Stimulated activated CD4-positive, alpha-beta T cell treated with anti-CD3 and anti-CD28 coated beads, Interleukin-4, amount 100 ng/mL, for 24 hours (primary cell): ENCODE measurements around the gene TPM4.

Source experiments
- DNase-seq: peaks from one replicate; pipeline ENCODE4 v3.0.0-alpha.2; 2020

TPM4 gene

DNA sequence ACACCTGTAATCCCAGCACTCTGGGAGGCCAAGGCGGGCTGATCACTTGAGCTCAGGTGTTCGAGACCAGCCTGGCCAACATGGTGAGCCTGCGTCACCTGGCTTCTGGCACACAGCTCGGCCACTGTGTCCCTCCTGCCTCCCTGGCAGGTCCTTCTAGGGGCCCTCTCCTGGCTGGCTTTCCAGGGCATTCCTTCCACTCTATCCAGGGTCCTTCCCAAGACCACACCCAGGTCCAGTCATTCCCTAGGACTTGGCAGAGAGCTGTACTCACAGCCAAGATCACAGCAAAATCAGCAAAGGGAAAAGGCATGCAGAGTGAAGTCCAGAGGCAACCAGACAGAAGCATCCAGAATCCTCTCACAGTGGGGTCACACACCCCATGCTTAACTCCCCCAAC lies 57.5 kb downstream of the TPM4 start:
- no peak for DNase-seq

DNA sequence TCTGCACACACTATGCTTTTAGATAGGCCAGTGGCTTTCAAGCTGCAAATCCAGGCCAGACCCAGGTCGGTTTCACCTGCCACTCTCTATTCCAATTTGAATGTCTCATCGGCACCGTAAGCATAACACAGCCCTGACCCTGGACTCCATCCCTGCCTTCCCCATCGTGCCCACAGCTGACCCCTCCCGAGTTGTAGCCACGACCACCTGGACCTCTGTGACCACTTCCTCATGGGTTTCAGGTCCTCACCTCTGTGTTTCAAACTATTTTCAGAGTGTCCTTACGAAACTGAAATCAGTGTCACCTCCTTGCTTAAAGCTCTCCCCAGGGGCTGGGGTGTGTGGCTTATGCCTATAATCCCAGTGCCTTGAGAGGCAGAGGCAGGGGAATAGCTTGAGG lies 58.2 kb downstream of the TPM4 start:
- no peak for DNase-seq

DNA sequence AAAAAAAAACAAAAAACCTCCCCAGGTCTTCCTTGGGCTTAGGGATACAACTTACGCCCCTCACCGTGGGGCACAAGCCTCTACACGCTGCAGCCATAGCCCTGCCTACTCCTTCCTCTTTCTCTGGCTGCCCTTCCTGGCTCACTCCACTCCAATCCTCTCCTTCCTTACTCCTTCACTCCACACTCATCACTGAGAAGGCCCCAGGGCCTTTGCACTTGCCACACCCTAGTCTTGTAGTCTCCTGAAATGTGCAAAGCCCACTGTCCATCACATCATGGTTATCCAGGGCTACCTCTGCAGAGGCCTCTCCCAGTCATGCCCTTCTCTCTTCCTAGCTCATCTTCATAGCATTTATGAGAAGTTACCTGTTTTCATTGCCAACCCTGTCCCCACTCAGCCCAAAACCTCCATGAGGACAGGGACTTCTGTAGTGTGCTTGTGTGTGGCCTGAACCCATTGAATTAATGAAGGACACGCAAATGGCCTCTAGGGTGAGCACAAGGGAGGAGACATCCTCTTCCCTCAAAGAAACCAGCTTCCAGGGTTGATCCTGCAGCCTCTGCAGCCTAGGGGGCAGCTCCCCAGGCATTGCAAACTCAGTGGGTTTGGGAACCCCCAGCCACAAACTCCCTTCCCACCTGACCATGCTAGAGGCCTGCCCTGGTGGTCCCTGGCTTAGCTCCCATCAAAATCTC lies 59.3 kb downstream of the TPM4 start:
- no peak for DNase-seq

DNA sequence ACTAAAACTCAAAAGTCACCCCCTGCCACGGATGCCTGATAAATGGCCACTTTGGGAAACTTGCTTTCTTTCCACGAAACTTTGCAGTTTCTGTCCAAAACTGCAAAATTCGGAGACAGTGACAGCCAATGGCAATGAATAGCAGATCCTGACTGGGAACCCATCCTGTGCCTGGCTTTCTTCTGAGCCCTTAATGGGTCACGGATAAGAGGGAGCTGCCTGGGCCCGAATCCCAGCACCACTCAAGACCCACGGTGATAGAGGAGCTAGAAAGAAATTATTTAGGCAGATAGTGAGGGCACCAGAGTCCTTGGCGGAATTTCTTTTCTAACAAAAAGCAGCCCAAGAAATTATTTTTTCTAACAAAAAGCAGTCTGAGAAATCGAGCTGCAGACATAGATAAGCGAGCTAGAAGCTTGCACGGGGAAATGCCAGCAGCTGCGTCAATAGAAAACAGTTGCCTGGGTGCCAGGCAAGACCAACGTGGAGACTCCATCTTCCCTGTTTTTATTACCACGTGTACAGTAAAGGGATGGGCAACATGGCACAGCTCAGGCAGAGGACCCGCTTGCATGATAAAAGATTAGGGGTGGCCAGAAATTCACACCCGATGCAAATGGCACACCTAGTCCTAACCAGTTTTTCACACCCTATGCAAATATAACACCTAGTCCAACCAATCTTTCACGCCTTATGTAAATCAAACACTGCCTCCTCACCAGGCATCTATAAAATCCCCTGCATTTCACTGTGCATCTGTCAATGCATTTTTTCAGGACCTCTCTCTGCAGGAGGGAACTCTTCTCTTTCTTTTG lies 60.1 kb downstream of the TPM4 start:
- DNase-seq = no peak

DNA sequence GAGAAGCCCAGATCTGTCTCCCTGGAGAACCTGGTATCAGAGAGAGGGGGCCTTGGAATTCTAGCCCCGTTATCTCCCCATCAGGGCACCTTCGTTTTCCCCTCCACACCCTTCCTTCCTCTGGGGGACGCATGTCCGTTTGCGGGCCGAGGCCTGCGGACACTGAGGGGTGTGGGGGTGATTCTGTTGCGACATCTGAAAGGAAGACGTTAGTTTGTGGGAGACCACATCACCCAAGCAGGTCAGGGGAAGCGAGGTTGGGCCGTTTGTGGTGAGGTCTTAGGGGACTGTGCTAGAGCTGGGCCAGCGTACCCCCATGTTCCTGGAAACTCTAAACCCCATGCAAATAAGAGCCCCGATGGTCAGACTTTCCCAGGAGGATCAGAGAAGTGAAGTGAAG lies 63.5 kb downstream of the TPM4 start:
- no peak for DNase-seq

DNA sequence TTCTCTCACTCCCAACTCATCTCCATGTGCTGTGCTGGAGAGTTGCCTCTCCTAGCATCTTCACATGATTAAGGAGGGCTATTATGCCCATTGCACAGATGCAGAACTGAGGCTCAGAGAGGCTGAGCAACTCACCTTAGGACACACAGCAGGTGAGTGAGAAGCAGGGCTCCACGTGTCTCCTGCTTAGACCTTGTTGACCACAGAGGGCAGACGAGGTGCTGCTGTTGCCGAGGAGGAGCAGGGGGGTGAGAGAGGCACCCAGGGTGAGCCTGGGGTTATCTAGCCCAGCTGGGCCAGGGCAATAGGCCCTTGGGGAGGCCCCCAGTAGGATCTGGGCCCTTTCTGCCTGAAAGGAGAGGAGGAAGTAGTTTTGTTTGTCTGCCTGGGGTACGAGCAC lies 64.7 kb downstream of the TPM4 start:
- DNase-seq = no peak

DNA sequence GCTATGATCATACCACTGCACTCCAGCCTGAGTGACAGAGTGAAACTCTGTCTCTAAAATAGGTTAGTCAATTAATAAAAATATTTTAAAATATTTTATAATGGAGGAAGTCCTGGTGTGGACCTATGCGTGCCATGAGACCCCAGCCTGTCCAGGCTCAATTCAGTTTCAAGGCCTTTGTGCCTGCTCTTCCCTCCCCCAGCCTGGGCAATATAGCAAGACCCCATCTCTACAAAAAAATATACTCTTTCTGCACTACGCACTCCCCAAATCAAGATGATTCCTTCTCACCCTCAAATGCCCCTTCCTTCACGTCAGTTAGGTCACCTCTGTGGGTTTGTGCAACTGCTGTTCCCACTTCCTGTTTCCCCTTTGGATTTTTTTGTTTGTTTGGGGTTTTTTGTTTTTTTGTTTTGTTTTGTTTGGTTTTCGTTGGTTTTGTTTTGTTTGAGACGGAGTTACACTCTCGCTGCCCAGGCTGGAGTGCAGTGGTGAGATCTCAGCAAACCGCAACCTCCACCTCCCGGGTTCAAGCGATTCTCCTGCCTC lies 65.8 kb downstream of the TPM4 start:
- no peak for DNase-seq

DNA sequence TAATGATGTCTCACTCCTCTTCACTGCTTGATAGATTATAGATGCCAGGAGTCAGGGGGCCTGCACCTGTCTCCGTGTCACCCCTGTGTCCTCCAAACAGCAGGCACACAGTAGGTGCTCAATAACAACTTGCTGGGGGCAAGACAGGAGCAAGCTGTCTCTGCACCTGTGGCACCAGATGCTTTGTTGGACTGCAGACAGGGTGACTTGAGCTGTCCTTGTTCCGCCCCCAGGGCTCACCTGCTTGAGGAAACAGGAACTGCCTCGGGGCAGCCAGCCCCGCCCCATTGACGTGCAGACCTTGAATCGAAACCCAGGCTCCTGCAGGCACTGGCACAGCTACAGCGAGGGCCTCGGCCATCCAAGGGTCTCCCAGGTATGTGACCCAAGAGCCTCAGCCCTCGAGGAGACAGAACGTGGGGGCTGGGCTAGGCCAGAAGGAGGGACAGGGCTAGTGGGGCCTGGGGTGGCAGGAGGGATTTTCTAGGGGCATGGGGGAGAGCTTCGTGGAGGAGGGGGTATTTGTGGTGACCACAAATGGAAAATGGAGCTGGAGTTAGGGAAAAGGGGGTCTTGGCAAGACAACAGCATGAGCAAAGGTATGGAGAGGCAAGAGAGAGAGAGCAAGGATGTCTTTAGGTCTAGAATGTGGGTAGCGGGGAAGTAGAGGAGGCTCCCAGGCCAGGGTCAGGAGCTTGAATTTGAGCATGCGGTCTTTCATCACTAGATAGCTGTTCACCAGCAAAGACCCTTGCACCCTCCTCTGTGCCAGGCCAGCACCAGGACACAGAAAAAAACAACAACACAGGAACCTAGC lies 67.3 kb downstream of the TPM4 start, which contains the start of gene HSH2D:
TSS of gene HSH2D (plus strand) at position 287 of the 817 bp plus-strand sequence. CDS start 5,066 bp downstream, outside the sequence.
- DNase-seq = peak; percentile 73

DNA sequence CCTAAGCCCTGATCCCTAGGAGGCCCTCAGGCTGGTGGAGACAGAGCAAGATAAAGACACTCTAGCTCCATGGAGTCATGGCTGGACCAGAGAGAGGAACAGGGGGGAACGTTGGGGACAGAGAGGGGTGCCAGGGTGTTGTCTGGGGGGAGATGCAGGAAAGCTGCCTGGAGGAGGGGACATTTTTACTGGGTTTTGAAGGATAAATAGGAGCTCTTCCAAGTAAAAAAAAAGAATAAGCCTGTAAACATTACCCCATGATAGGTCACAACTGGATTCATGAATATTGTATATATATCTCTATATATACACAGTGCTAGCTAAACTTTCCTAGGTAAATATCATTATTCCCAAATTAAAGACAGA lies 67.9 kb downstream of the TPM4 start:
- DNase-seq = no peak

DNA sequence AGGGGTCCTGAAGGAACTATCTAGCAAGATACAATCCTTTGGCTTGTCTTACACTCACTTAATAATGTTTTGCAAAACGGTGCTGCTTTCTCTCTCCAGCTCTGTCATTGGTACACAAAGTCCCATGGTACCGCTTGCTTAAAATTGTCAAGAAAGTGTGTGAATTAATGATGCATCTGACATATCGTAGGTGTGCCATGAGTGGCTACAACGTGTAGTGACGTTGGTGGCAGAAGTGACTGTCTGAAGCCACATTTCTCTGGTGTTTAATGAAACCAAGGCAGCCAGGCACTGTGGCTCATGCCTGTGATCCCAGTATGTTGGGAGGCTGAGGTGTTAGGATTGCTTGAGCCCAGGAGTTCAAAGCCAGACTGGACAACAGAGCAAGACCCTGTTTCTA lies 69.8 kb downstream of the TPM4 start:
- DNase-seq = no peak

DNA sequence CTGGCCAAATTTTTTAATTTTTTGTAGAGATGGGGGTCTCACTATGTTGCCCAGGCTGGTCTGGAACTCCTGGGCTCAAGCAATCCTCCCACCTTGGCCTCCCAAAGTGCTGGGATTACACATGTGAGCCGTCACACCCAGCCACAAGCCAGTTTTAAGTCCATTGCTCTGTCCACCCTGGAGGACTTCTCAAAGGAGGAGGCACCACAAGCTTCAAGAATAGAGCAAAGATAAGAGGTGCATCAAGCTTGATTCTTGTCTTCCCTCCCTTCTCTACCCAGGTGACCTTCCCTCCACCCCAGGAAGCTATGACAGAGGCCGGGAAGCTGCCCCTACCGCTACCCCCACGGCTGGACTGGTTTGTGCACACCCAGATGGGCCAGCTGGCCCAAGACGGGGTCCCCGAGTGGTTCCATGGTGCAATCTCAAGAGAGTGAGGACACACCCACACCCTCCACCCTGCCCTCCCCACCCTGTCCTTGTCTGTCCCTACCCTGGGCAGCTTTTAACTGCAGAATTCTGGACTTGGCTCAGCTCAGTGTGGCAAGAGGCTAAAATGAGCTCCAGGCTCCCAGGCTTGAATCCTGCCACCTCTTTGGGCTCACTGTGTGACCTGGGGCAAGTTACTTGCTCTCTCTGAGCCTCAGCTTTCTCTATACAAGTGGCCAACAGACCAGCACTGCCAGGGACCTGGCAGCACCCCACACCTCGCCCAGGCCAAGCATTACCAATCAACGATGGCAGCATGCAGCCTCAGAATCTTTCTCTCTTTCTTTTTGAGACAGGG lies 72.3 kb downstream of the TPM4 start:
- no peak for DNase-seq
